ENCODE measurements around the gene GIT2. TPM values are rescaled to one million over a fixed set of nuclear protein-coding genes. Genes with fewer than 3 reads are reported as not detected.

GIT2 gene
- total and polyA plus RNA-seq, 2 experiments from 2014 or later, result 15.8 to 20.9 TPM

- Histone ChIP-seq H3K9me2 (ENCODE audit: insufficient read depth) (no peaks in the 10 kb centered on the region), H2AFZ (no peak overlapping the region), H4K20me1 (replicated peaks; ENCODE audit: insufficient read depth) (no peaks in the 10 kb centered on the region), H3K4me3 (no peak overlapping the region), H3K79me2 (replicated peaks; ENCODE audit: insufficient read depth) (no peaks in the 10 kb centered on the region), H3K4me1 (ENCODE audit: insufficient read depth) (no peaks in the 10 kb centered on the region), H3K27me3 (ENCODE audit: insufficient read depth) (no peaks in the 10 kb centered on the region), H3K4me2 (no peak overlapping the region), H3K27ac (ENCODE audit: low read depth) (no peak overlapping the region), H3K36me3 (ENCODE audit: insufficient read depth) (no peaks in the 10 kb centered on the region), H3F3A (replicated peaks; ENCODE audit: low read depth) (no peaks in the 10 kb centered on the region)
- TF ChIP-seq POLR2AphosphoS5 (IDR thresholded peaks at IDR 0.05; ENCODE audit: low read depth), result no peak
- no peak for TF ChIP-seq STAT1 (IDR thresholded peaks at IDR 0.05; ENCODE audit: unreplicated experiment)
- no peak for TF ChIP-seq CREB1 (CRISPR knock-in tag; IDR thresholded peaks at IDR 0.05; ENCODE audit: low read depth)
- TF ChIP-seq ZNF462 (CRISPR knock-in tag; IDR thresholded peaks at IDR 0.05), result no peak
- no peak for TF ChIP-seq CTCF (conservative IDR thresholded peaks at IDR 0.05; ENCODE audit: low read depth in 2 of 2)
- TF ChIP-seq NANOG (IDR thresholded peaks at IDR 0.05; ENCODE audit: borderline replicate concordance), result no peak
- no peak for TF ChIP-seq EZH2 (IDR thresholded peaks at IDR 0.05; ENCODE audit: low read depth, unreplicated experiment)
- TF ChIP-seq EZH2phosphoT487 (IDR thresholded peaks at IDR 0.05; ENCODE audit: unreplicated experiment), result no peak
- no peak for TF ChIP-seq ZNF114 (CRISPR knock-in tag; IDR thresholded peaks at IDR 0.05)
- TF ChIP-seq REST (IDR thresholded peaks at IDR 0.05; ENCODE audit: unreplicated experiment), result no peak
- TF ChIP-seq ETS1 (IDR thresholded peaks at IDR 0.05), result no peak
- no peak for TF ChIP-seq ZNF331 (CRISPR knock-in tag; IDR thresholded peaks at IDR 0.05; ENCODE audit: low read depth)
- TF ChIP-seq JUNB (IDR thresholded peaks at IDR 0.05; ENCODE audit: unreplicated experiment), result no peak
- ATAC-seq, result no peak
- DNase-seq (ENCODE audit: low spot score), result no peak
- Mint-ChIP-seq H3K36me3 (ENCODE audit: low read depth) (peaks cover 21% of the 10 kb centered on the region), H3K27ac (no peak overlapping the region), H3K27me3 (ENCODE audit: insufficient read depth, low read depth, poor library complexity) (peaks cover 13% of the 10 kb centered on the region), H3K4me3 (no peak overlapping the region), H3K4me1 (peaks cover 8% of the 10 kb centered on the region), H3K9me3 (peaks cover 4% of the 10 kb centered on the region; the same call in 2 of the 3 replicates)
Measured at GRCh38 chr12:109925185-109925840, 70.9 kb downstream of the GIT2 start.

All from GM23338 (cell line).